ENCODE data around the gene MYL2.

The MYL2 gene

DNA sequence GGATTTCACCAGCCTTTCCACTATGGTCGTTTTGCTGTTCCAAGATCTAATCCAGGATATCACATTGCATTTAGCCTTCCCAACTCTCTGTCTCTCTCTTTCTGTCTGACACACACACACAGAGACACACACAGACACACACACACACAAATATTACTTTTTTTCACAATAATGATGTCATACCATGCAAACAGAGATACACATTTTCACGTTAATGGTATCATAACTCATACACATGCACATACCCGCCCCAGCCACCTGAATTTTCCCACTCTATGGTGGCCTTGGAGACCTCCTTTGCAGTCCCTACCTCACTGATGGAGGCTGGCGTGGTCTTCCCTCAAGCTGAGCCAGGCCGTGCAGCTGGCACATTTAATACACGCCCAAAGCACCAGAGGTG, 7.2 kb upstream of the MYL2 start:
- no peak overlapping the region for H3K4me2 ChIP-seq (ENCODE audit: low read length)
- TF ChIP-seq EZH2phosphoT487 (IDR thresholded peaks at IDR 0.05; ENCODE audit: borderline replicate concordance, low read length) (no peak), CTCF (IDR thresholded peaks at IDR 0.05; ENCODE audit: low read depth, low read length, poor library complexity, severe bottlenecking) (no peak)
- H3K79me2 ChIP-seq (ENCODE audit: control insufficient read depth, low read length), result no peaks in the 10 kb centered on the region
- no peak overlapping the region for H3K4me3 ChIP-seq (ENCODE audit: low read length)
- no peaks in the 10 kb centered on the region for H3K4me1 ChIP-seq (ENCODE audit: control insufficient read depth, low read length)
- peaks cover 10% of the 10 kb centered on the region for H3K27me3 ChIP-seq (ENCODE audit: control insufficient read depth, low read length)
- H3F3A ChIP-seq (ENCODE audit: control insufficient read depth, insufficient read depth), result no peaks in the 10 kb centered on the region
- no peaks in the 10 kb centered on the region for H3K9me3 ChIP-seq (ENCODE audit: control insufficient read depth, insufficient read depth, low read length)
- no peaks in the 10 kb centered on the region for H4K20me1 ChIP-seq (ENCODE audit: control insufficient read depth, insufficient read depth, low read depth, low read length)
- H3K27ac ChIP-seq (ENCODE audit: low read depth, low read length), result no peak overlapping the region
- no peaks in the 10 kb centered on the region for H3K9me2 ChIP-seq (replicated peaks; ENCODE audit: control insufficient read depth, low read length)
- H3K36me3 ChIP-seq (ENCODE audit: control insufficient read depth, low read length), result no peaks in the 10 kb centered on the region

GRCh38 chr12:110923692-110924334, 3.4 kb upstream of the MYL2 start:
- no peak for TF ChIP-seq CTCF (IDR thresholded peaks at IDR 0.05; ENCODE audit: low read depth, low read length, poor library complexity, severe bottlenecking)
- TF ChIP-seq EZH2phosphoT487 (IDR thresholded peaks at IDR 0.05; ENCODE audit: borderline replicate concordance, low read length), result no peak
- no peaks in the 10 kb centered on the region for H3K9me2 ChIP-seq (replicated peaks; ENCODE audit: control insufficient read depth, low read length)
- peaks cover 10% of the 10 kb centered on the region for H3K27me3 ChIP-seq (ENCODE audit: control insufficient read depth, low read length)
- H3K9me3 ChIP-seq (ENCODE audit: control insufficient read depth, insufficient read depth, low read length), result no peaks in the 10 kb centered on the region
- no peak overlapping the region for H3K27ac ChIP-seq (ENCODE audit: low read depth, low read length)
- no peak overlapping the region for H3K4me3 ChIP-seq (ENCODE audit: low read length)
- H3F3A ChIP-seq (ENCODE audit: control insufficient read depth, insufficient read depth), result no peaks in the 10 kb centered on the region
- no peaks in the 10 kb centered on the region for H3K79me2 ChIP-seq (ENCODE audit: control insufficient read depth, low read length)
- H4K20me1 ChIP-seq (ENCODE audit: control insufficient read depth, insufficient read depth, low read depth, low read length), result no peaks in the 10 kb centered on the region
- H3K36me3 ChIP-seq (ENCODE audit: control insufficient read depth, low read length), result no peaks in the 10 kb centered on the region
- no peaks in the 10 kb centered on the region for H3K4me1 ChIP-seq (ENCODE audit: control insufficient read depth, low read length)
- no peak overlapping the region for H3K4me2 ChIP-seq (ENCODE audit: low read length)

GRCh38 chr12:110923192-110923591, 2.8 kb upstream of the MYL2 start:
- Histone ChIP-seq H3K4me2 (ENCODE audit: low read length) (no peak overlapping the region), H3F3A (ENCODE audit: control insufficient read depth, insufficient read depth) (no peaks in the 10 kb centered on the region), H3K4me1 (ENCODE audit: control insufficient read depth, low read length) (no peaks in the 10 kb centered on the region), H3K4me3 (ENCODE audit: low read length) (no peak overlapping the region), H3K27me3 (ENCODE audit: control insufficient read depth, low read length) (peaks cover 7% of the 10 kb centered on the region), H3K36me3 (ENCODE audit: control insufficient read depth, low read length) (no peaks in the 10 kb centered on the region), H3K9me2 (replicated peaks; ENCODE audit: control insufficient read depth, low read length) (no peaks in the 10 kb centered on the region), H3K79me2 (ENCODE audit: control insufficient read depth, low read length) (no peaks in the 10 kb centered on the region), H3K27ac (ENCODE audit: low read depth, low read length) (no peak overlapping the region), H4K20me1 (ENCODE audit: control insufficient read depth, insufficient read depth, low read depth, low read length) (no peaks in the 10 kb centered on the region), H3K9me3 (ENCODE audit: control insufficient read depth, insufficient read depth, low read length) (no peaks in the 10 kb centered on the region)
- no peak for TF ChIP-seq EZH2phosphoT487 (IDR thresholded peaks at IDR 0.05; ENCODE audit: borderline replicate concordance, low read length)
- no peak for TF ChIP-seq CTCF (IDR thresholded peaks at IDR 0.05; ENCODE audit: low read depth, low read length, poor library complexity, severe bottlenecking)
